Measurements from ENCODE around the gene LIG1.
"Not testable (repeated sequence)": the region's sequence is repeated elsewhere in the genome, so short reads cannot be mapped to it uniquely, and the experiment has no call there.

The LIG1 gene

GRCh38 chr19:48120505-48120904, 49.6 kb downstream of the LIG1 start:
- no peak for DNase-seq

- no peak for DNase-seq
Observed at GRCh38 chr19:48118131-48118517, 52.0 kb downstream of the LIG1 start.

GRCh38 chr19:48117515-48118130, 52.5 kb downstream of the LIG1 start:
- DNase-seq = no peak

- DNase-seq = no peak
Observed at GRCh38 chr19:48113190-48113917, 56.8 kb downstream of the LIG1 start.

- no peak for DNase-seq
Observed at GRCh38 chr19:48111280-48111679, 58.9 kb downstream of the LIG1 start.

GRCh38 chr19:48110350-48110966, 59.7 kb downstream of the LIG1 start, which contains the start of gene PLA2G4C:
TSS of gene PLA2G4C (minus strand) at chr19:48110817. CDS start at chr19:48106529, 4,288 bp downstream.
- peak; percentile 91 for DNase-seq

- no peak for DNase-seq
Observed at GRCh38 chr19:48108997-48109782, 61.0 kb downstream of the LIG1 start.

- DNase-seq = no peak
Observed at GRCh38 chr19:48103922-48104321, 66.2 kb downstream of the LIG1 start.

GRCh38 chr19:48102870-48103751, 67.0 kb downstream of the LIG1 start:
- no peak for DNase-seq

- no peak for DNase-seq
Observed at GRCh38 chr19:48095612-48096175, 74.5 kb downstream of the LIG1 start.

- no peak for DNase-seq
Observed at GRCh38 chr19:48094855-48095203, 75.3 kb downstream of the LIG1 start.

- DNase-seq = no peak
Observed at GRCh38 chr19:48094129-48094854, 75.9 kb downstream of the LIG1 start.

GRCh38 chr19:48091111-48091718, 78.9 kb downstream of the LIG1 start:
- not testable (repeated sequence) for DNase-seq

GRCh38 chr19:48090281-48090802, 79.8 kb downstream of the LIG1 start:
- no peak for DNase-seq

GRCh38 chr19:48088991-48089390, 81.2 kb downstream of the LIG1 start:
- DNase-seq = not testable (repeated sequence)

- DNase-seq = no peak
Observed at GRCh38 chr19:48085904-48086864, 84.0 kb downstream of the LIG1 start.

- DNase-seq = no peak
Observed at GRCh38 chr19:48085076-48085475, 85.1 kb downstream of the LIG1 start.

GRCh38 chr19:48081106-48081505, 89.0 kb downstream of the LIG1 start:
- DNase-seq = no peak

GRCh38 chr19:48070177-48070769, 99.9 kb downstream of the LIG1 start:
- not testable (repeated sequence) for DNase-seq

All from right hindlimb (tissue), 1 donor.